ENCODE data around the gene MSMP.

MSMP gene

GRCh38 chr9:35713578-35713977 lies 40.5 kb downstream of the MSMP start:
- DNase-seq (ENCODE audit: low read depth in 1 of 2, low spot score in 1 of 2) = no peak
- TF ChIP-seq POLR2AphosphoS5 (IDR thresholded peaks at IDR 0.05; ENCODE audit: low read depth) = no peak
- no peak for TF ChIP-seq CTCF (IDR thresholded peaks at IDR 0.05; ENCODE audit: insufficient read depth, low read length)
- no peak for TF ChIP-seq SPI1 (IDR thresholded peaks at IDR 0.05; ENCODE audit: borderline replicate concordance, low read depth)
- no peak for TF ChIP-seq GABPA (IDR thresholded peaks at IDR 0.05; ENCODE audit: low read depth)
- TF ChIP-seq REST (IDR thresholded peaks at IDR 0.05; ENCODE audit: insufficient replicate concordance, low read depth) = no peak
- no peak overlapping the region for H3K27ac ChIP-seq (replicated peaks)
- H3K4me3 ChIP-seq (replicated peaks; ENCODE audit: insufficient read depth, low read length) = no peak overlapping the region
- no peaks in the 10 kb centered on the region for H3K27me3 ChIP-seq (ENCODE audit: insufficient read depth, poor library complexity, severe bottlenecking)

- no peak for DNase-seq (ENCODE audit: low read depth in 1 of 2, low spot score in 1 of 2)
- no peak overlapping the region for H3K27ac ChIP-seq (replicated peaks)
- no peaks in the 10 kb centered on the region for H3K27me3 ChIP-seq (ENCODE audit: insufficient read depth, poor library complexity, severe bottlenecking)
- no peak overlapping the region for H3K4me3 ChIP-seq (replicated peaks; ENCODE audit: insufficient read depth, low read length)
- TF ChIP-seq SPI1 (IDR thresholded peaks at IDR 0.05; ENCODE audit: borderline replicate concordance, low read depth) (no peak), REST (IDR thresholded peaks at IDR 0.05; ENCODE audit: insufficient replicate concordance, low read depth) (no peak), GABPA (IDR thresholded peaks at IDR 0.05; ENCODE audit: low read depth) (no peak), POLR2AphosphoS5 (IDR thresholded peaks at IDR 0.05; ENCODE audit: low read depth) (no peak), CTCF (IDR thresholded peaks at IDR 0.05; ENCODE audit: insufficient read depth, low read length) (no peak)
Observed at GRCh38 chr9:35712762-35713400, 41.2 kb downstream of the MSMP start.

GRCh38 chr9:35711501-35712428 lies 42.3 kb downstream of the MSMP start:
- no peak for DNase-seq (ENCODE audit: low read depth in 1 of 2, low spot score in 1 of 2)
- TF ChIP-seq POLR2AphosphoS5 (IDR thresholded peaks at IDR 0.05; ENCODE audit: low read depth) = no peak
- TF ChIP-seq REST (IDR thresholded peaks at IDR 0.05; ENCODE audit: insufficient replicate concordance, low read depth) = no peak
- no peak for TF ChIP-seq CTCF (IDR thresholded peaks at IDR 0.05; ENCODE audit: insufficient read depth, low read length)
- no peak for TF ChIP-seq SPI1 (IDR thresholded peaks at IDR 0.05; ENCODE audit: borderline replicate concordance, low read depth)
- TF ChIP-seq GABPA (IDR thresholded peaks at IDR 0.05; ENCODE audit: low read depth) = no peak
- no peak overlapping the region for H3K27ac ChIP-seq (replicated peaks)
- H3K27me3 ChIP-seq (ENCODE audit: insufficient read depth, poor library complexity, severe bottlenecking) = no peaks in the 10 kb centered on the region
- H3K4me3 ChIP-seq (replicated peaks; ENCODE audit: insufficient read depth, low read length) = no peak overlapping the region
